Kidney epithelial cell (primary cell): ENCODE measurements around the gene PKP4. TPM values are rescaled to one million over a fixed set of nuclear protein-coding genes. Genes with fewer than 3 reads are reported as not detected.

Experiments used
- DNase-seq: peaks from one replicate; pipeline ENCODE4 v3.0.0-alpha.2; 2010; ENCODE audit warnings: low read depth
- H3K27me3 ChIP-seq: 2 replicates; pipeline ENCODE4 v1.6.0; 2011; ENCODE audit warnings: low read length; ENCODE audit not compliant: control insufficient read depth, insufficient read depth
- H3K36me3 ChIP-seq: 2 replicates; pipeline ENCODE4 v1.5.1; 2011; ENCODE audit warnings: low read length; ENCODE audit not compliant: control insufficient read depth, insufficient read depth
- H3K4me3 ChIP-seq: 2 replicates; pipeline ENCODE4 v1.5.1; 2011; ENCODE audit warnings: low read depth, mild to moderate bottlenecking, control low read depth, low read length
- CTCF ChIP-seq: IDR thresholded peaks from 2 replicates; pipeline ENCODE4 v1.5.1; 2011; ENCODE audit warnings: mild to moderate bottlenecking, moderate library complexity, low read length, control low read depth, inconsistent platforms; ENCODE audit not compliant: insufficient read depth, poor library complexity, severe bottlenecking
- total RNA-seq: library from RNA; depleted of rRNA; stranded (reverse); fragments of >200 nt; gene quantifications from 2 replicates; pipeline ENCODE4 v1.2.3, GENCODE V29; 2015

Gene PKP4
- total RNA-seq, 1 donor from 2014 or later, result 29.4 TPM

GRCh38 chr2:158658396-158658795 lies 201.6 kb downstream of the PKP4 start:
- Histone ChIP-seq H3K4me3 (no peak overlapping the region), H3K36me3 (no peaks in the 10 kb centered on the region), H3K27me3 (no peaks in the 10 kb centered on the region)
- TF ChIP-seq CTCF, result no peak
- no peak for DNase-seq

- Histone ChIP-seq H3K4me3 (no peak overlapping the region), H3K36me3 (peaks cover 2% of the 10 kb centered on the region), H3K27me3 (no peaks in the 10 kb centered on the region)
- no peak for TF ChIP-seq CTCF
- DNase-seq, result no peak
These were observed 202.7 kb downstream of the PKP4 start for GRCh38 chr2:158659483-158659882.

- TF ChIP-seq CTCF, result no peak
- H3K27me3 ChIP-seq, result no peaks in the 10 kb centered on the region
- peaks cover 2% of the 10 kb centered on the region for H3K36me3 ChIP-seq
- no peak overlapping the region for H3K4me3 ChIP-seq
- no peak for DNase-seq
These were observed 204.5 kb downstream of the PKP4 start for GRCh38 chr2:158661231-158661630.

- no peak overlapping the region for H3K4me3 ChIP-seq
- H3K27me3 ChIP-seq, result no peaks in the 10 kb centered on the region
- no peak for DNase-seq
- H3K36me3 ChIP-seq, result peaks cover 2% of the 10 kb centered on the region
- TF ChIP-seq CTCF, result no peak
These were observed 205.7 kb downstream of the PKP4 start for GRCh38 chr2:158662421-158662820.

GRCh38 chr2:158663796-158664195 lies 207.0 kb downstream of the PKP4 start:
- H3K27me3 ChIP-seq, result no peaks in the 10 kb centered on the region

More at GRCh38 chr2:158663796-158664195, 207.0 kb downstream of the PKP4 start:
- H3K4me3 ChIP-seq, result no peak overlapping the region
- DNase-seq, result no peak
- no peak for TF ChIP-seq CTCF
- peaks cover 2% of the 10 kb centered on the region for H3K36me3 ChIP-seq
